ENCODE results near the gene DEFB127. TPM values are rescaled to one million over a fixed set of nuclear protein-coding genes. Genes with fewer than 3 reads are reported as not detected.

The DEFB127 gene
- total and polyA plus RNA-seq, 2 of the 4 experiments (the other 2 are of a cell fraction), result not detected

GRCh38 chr20:168876-169275 lies 11.6 kb downstream of the DEFB127 start:
- no peaks in the 10 kb centered on the region for H3K36me3 ChIP-seq (ENCODE audit: control insufficient read depth, insufficient read depth, low read length)
- H4K20me1 ChIP-seq (ENCODE audit: insufficient read depth, low read length), result no peaks in the 10 kb centered on the region
- H3K56ac ChIP-seq (ENCODE audit: extremely low read depth, insufficient read depth, low read length), result no peak overlapping the region
- H3K14ac ChIP-seq (replicated peaks; ENCODE audit: low read depth, low read length), result no peak overlapping the region
- H4K8ac ChIP-seq (ENCODE audit: low read depth in 2 of 2, low read length in 2 of 2), result no peak overlapping the region
- H3K9ac ChIP-seq (ENCODE audit: low read depth, low read length), result no peak overlapping the region
- WGBS, 2 experiments (ENCODE audit: extremely low coverage in 2 of 2, insufficient read length in 1 of 2), result no CpG with 5 or more reads among the region's 2 CpGs
- ATAC-seq (ENCODE audit: low read depth), result no peak
- H3K4me1 ChIP-seq (ENCODE audit: control insufficient read depth, insufficient read depth, low read length), result no peaks in the 10 kb centered on the region
- H2BK5ac ChIP-seq (ENCODE audit: low read depth, low read length, poor library complexity, severe bottlenecking), result no peak overlapping the region
- no peak overlapping the region for H3K4me2 ChIP-seq (ENCODE audit: low read depth, low read length)
- in situ Hi-C loops (cut with MboI; ENCODE audit: low sequenced_read_pairs) (no loop called here), dilution Hi-C loops (cut with HindIII; ENCODE audit: low sequenced_read_pairs, unreplicated experiment) (no loop called here), intact Hi-C loops (cut with micrococcal nuclease) (no loop called here)
- BruUV-seq (replicated peaks), result no TSS peak
- H4K91ac ChIP-seq (ENCODE audit: insufficient read depth, low read depth, low read length), result no peak overlapping the region
- H3K18ac ChIP-seq (ENCODE audit: low read depth, low read length), result no peak overlapping the region
- H2BK15ac ChIP-seq (ENCODE audit: low read depth, low read length), result no peak overlapping the region
- POLR2A ChIA-PET (ENCODE audit: unreplicated experiment), result no interaction called here
- CTCF ChIA-PET, result no interaction called here
- H2BK20ac ChIP-seq (ENCODE audit: low read depth, low read length), result no peak overlapping the region
- H3K9me1 ChIP-seq (ENCODE audit: insufficient read depth, low read length), result no peaks in the 10 kb centered on the region
- H3K9me3 ChIP-seq (ENCODE audit: control insufficient read depth, insufficient read depth, low read length), result no peaks in the 10 kb centered on the region
- H2AFZ ChIP-seq (replicated peaks; ENCODE audit: low read length, poor library complexity), result no peak overlapping the region
- TF ChIP-seq CEBPB (IDR thresholded peaks at IDR 0.05; ENCODE audit: low read depth, low read length) (no peak), CHD1 (IDR thresholded peaks at IDR 0.05; ENCODE audit: low read depth, low read length) (no peak), SMC3 (IDR thresholded peaks at IDR 0.05; ENCODE audit: low read depth, low read length) (no peak), BHLHE40 (IDR thresholded peaks at IDR 0.05; ENCODE audit: low read depth, low read length) (no peak), POLR2A (IDR thresholded peaks at IDR 0.05; ENCODE audit: low read depth, low read length) (no peak), RCOR1 (IDR thresholded peaks at IDR 0.05; ENCODE audit: insufficient replicate concordance, low read length) (no peak), NFE2L2 (IDR thresholded peaks at IDR 0.05; ENCODE audit: low read depth, low read length) (no peak), FOS (IDR thresholded peaks at IDR 0.05; ENCODE audit: low read depth, low read length) (no peak), RAD21 (IDR thresholded peaks at IDR 0.05; ENCODE audit: low read length) (no peak), MAZ (IDR thresholded peaks at IDR 0.05; ENCODE audit: borderline replicate concordance, low read depth, low read length) (no peak), ELK1 (IDR thresholded peaks at IDR 0.05; ENCODE audit: borderline replicate concordance, low read depth, low read length) (no peak), USF2 (IDR thresholded peaks at IDR 0.05; ENCODE audit: low read depth, low read length) (no peak), RFX5 (IDR thresholded peaks at IDR 0.05; ENCODE audit: low read depth, low read length) (no peak), MXI1 (IDR thresholded peaks at IDR 0.05; ENCODE audit: borderline replicate concordance, low read depth, low read length) (no peak), CTCF (conservative IDR thresholded peaks at IDR 0.05; ENCODE audit: low read depth, low read length) (no peak), MAFK (IDR thresholded peaks at IDR 0.05; ENCODE audit: low read depth, low read length) (no peak)
- H3K4me3 ChIP-seq (ENCODE audit: insufficient read depth, low read depth, low read length), result no peak overlapping the region
- H4K5ac ChIP-seq (ENCODE audit: low read depth, low read length), result no peak overlapping the region
- DNase-seq, result no peak
- no peaks in the 10 kb centered on the region for H3K79me1 ChIP-seq (ENCODE audit: low read depth in 1 of 2, low read length in 2 of 2)
- no peak overlapping the region for H2BK120ac ChIP-seq (ENCODE audit: low read depth, low read length)
- no peak overlapping the region for H2AK9ac ChIP-seq (replicated peaks; ENCODE audit: low read depth, low read length, poor library complexity)
- no peak overlapping the region for H3K4ac ChIP-seq (ENCODE audit: low read depth, low read length)
- H3K23ac ChIP-seq (ENCODE audit: low read depth, low read length), result no peak overlapping the region
- H2AK5ac ChIP-seq (ENCODE audit: low read depth, low read length), result no peak overlapping the region
- H3K27ac ChIP-seq (ENCODE audit: insufficient read depth, low read length), result no peak overlapping the region
- H3K27me3 ChIP-seq (ENCODE audit: control insufficient read depth, insufficient read depth, low read length), result no peaks in the 10 kb centered on the region
